HCT116 (cell line): Measurements from ENCODE around the gene ITIH5. TPM values are rescaled to one million over a fixed set of nuclear protein-coding genes. Genes with fewer than 3 reads are reported as not detected.

Experiments used
- ATAC-seq: fragments of 200-7000 bp; cut with Tn5 transposase; 2 replicates; pipeline ENCODE4 v1.9.1; 2020; ENCODE audit warnings: mild to moderate bottlenecking, moderate library complexity
- BruUV-seq: library from RNA; stranded (reverse); fragments of 400-500 nt; replicated peaks from 2 replicates; lab custom pipeline; 2021; lab: Mats Ljungman, UMichigan
- CTCF ChIA-PET: fragments of 300-600 bp; sonication (Branson Sonifier 250); formaldehyde crosslinking; loops from one replicate; lab custom pipeline; 2021; ENCODE audit warnings: antibody characterized with exemption; lab: Charles Lee
- POLR2A ChIA-PET: fragments of 300-600, 350-600 bp; sonication (Branson Sonifier 250); formaldehyde crosslinking; loops from one replicate; lab custom pipeline; 2021; ENCODE audit warnings: antibody characterized with exemption; lab: Charles Lee
- RAD21 ChIA-PET, 2 experiments: fragments of 300-600 bp; sonication (Branson Sonifier 250); formaldehyde crosslinking; loops; one replicate each; lab custom pipeline; 2023; ENCODE audit warnings: low total read pairs in 2 of 2; ENCODE audit not compliant: uncharacterized antibody in 2 of 2, unreplicated experiment in 2 of 2, low non-redundant PET in 1 of 2; lab: Charles Lee
- DNase-seq: peaks from one replicate; pipeline ENCODE4 v3.0.0-alpha.2; 2010; ENCODE audit warnings: low read depth, low spot score
- H2AFZ ChIP-seq: fragments of 200-600 bp; shearing (Covaris generic), sonication (generic); 2 replicates; pipeline ENCODE4 v1.6.1; 2017; ENCODE audit warnings: low read depth, mixed run types, mixed read lengths, antibody characterized with exemption, low read length; ENCODE audit not compliant: poor library complexity, severe bottlenecking
- H3K27ac ChIP-seq: 2 replicates; pipeline ENCODE4 v1.5.1; 2012; ENCODE audit warnings: low read depth, low read length
- H3K27me3 ChIP-seq: fragments of 200-600 bp; sonication (generic); 2 replicates; pipeline ENCODE4 v1.6.1; 2016; ENCODE audit warnings: mixed run types, low read length, mixed read lengths; ENCODE audit not compliant: insufficient read depth
- H3K36me3 ChIP-seq, 2 experiments: fragments of 200-500 bp in 1 of 2; fragments of 200-600 bp in 1 of 2; sonication (Bioruptor generic) in 1 of 2; sonication (generic) in 1 of 2; 2 replicates each; pipeline versions ENCODE4 v1.5.1 to v1.6.1; 2014 to 2016; ENCODE audit warnings: low read length in 2 of 2, inconsistent platforms in 1 of 2, mixed read lengths in 1 of 2, mixed run types in 1 of 2; ENCODE audit not compliant: insufficient read depth in 2 of 2, control insufficient read depth in 1 of 2
- H3K4me1 ChIP-seq, 2 experiments: fragments of 200-600 bp in 1 of 2; sonication (generic) in 1 of 2; 2 replicates each; pipeline versions ENCODE4 v1.5.1 to v1.6.1; 2012 to 2017; ENCODE audit warnings: low read length in 2 of 2, inconsistent platforms in 1 of 2, mild to moderate bottlenecking in 1 of 2, mixed read lengths in 1 of 2, mixed run types in 1 of 2, moderate library complexity in 1 of 2; ENCODE audit not compliant: insufficient read depth in 2 of 2, control insufficient read depth in 1 of 2
- H3K4me2 ChIP-seq: fragments of 200-600 bp; sonication (generic); 2 replicates; pipeline ENCODE4 v1.6.1; 2017; ENCODE audit warnings: mixed run types, low read length, mixed read lengths
- H3K4me3 ChIP-seq, 2 experiments: fragments of 200-600 bp in 1 of 2; sonication (generic) in 1 of 2; replicated peaks in 1 of 2; 2 replicates each; pipeline ENCODE4 v1.5.1; 2011 to 2016; ENCODE audit warnings: low read length in 2 of 2, control low read depth in 1 of 2, low read depth in 1 of 2, mild to moderate bottlenecking in 1 of 2, mixed read lengths in 1 of 2, mixed run types in 1 of 2
- H3K79me2 ChIP-seq: fragments of 200-600 bp; sonication (generic); 2 replicates; pipeline ENCODE4 v1.6.1; 2017; ENCODE audit warnings: mild to moderate bottlenecking, mixed run types, low read length, moderate library complexity, mixed read lengths; ENCODE audit not compliant: insufficient read depth
- H3K9ac ChIP-seq: fragments of 200-600 bp; sonication (generic); 2 replicates; pipeline ENCODE4 v1.6.1; 2016; ENCODE audit warnings: low read length, mixed read lengths
- H3K9me2 ChIP-seq: fragments of 200-600 bp; sonication (generic), shearing (Covaris generic); 2 replicates; pipeline ENCODE4 v1.6.1; 2017; ENCODE audit warnings: mixed run types, mild to moderate bottlenecking, moderate library complexity; ENCODE audit not compliant: insufficient read depth
- H3K9me3 ChIP-seq, 2 experiments: fragments of 200-500 bp in 1 of 2; fragments of 200-600 bp in 1 of 2; sonication (Bioruptor generic) in 1 of 2; sonication (generic) in 1 of 2; 2 replicates each; pipeline ENCODE4 v1.6.1; 2014 to 2017; ENCODE audit warnings: low read length in 2 of 2, mixed read lengths in 2 of 2, inconsistent platforms in 1 of 2, low read depth in 1 of 2, mild to moderate bottlenecking in 1 of 2, mixed run types in 1 of 2, moderate library complexity in 1 of 2; ENCODE audit not compliant: control insufficient read depth in 1 of 2, insufficient read depth in 1 of 2
- H4K20me1 ChIP-seq: fragments of 200-600 bp; sonication (generic), shearing (Covaris generic); 2 replicates; pipeline ENCODE4 v1.6.1; 2017; ENCODE audit warnings: mixed run types, mild to moderate bottlenecking, moderate library complexity; ENCODE audit not compliant: insufficient read depth
- ELF1 ChIP-seq: IDR thresholded peaks from 2 replicates; pipeline ENCODE4 v1.6.1; 2012; ENCODE audit warnings: low read depth, borderline replicate concordance
- EZH2 ChIP-seq: fragments of 200-600 bp; sonication (generic); IDR thresholded peaks from 2 replicates; pipeline ENCODE4 v1.6.1; 2017; ENCODE audit warnings: antibody characterized with exemption, mixed run types
- EZH2phosphoT487 ChIP-seq: fragments of 200-600 bp; IDR thresholded peaks from 2 replicates; pipeline ENCODE4 v1.6.1; 2018; ENCODE audit warnings: antibody characterized with exemption, borderline replicate concordance
- FOSL1 ChIP-seq: IDR thresholded peaks from 2 replicates; pipeline ENCODE4 v1.6.1; 2012; ENCODE audit warnings: low read depth
- JUND ChIP-seq: IDR thresholded peaks from 2 replicates; pipeline ENCODE4 v1.6.1; 2012
- POLR2A ChIP-seq: IDR thresholded peaks from 2 replicates; pipeline ENCODE4 v1.7.0; 2011; ENCODE audit warnings: borderline replicate concordance; ENCODE audit not compliant: insufficient read depth, insufficient read length; ENCODE audit errors: extremely low read depth
- POLR2AphosphoS5 ChIP-seq: IDR thresholded peaks from 2 replicates; pipeline ENCODE4 v1.6.1; 2011; ENCODE audit warnings: mild to moderate bottlenecking, low read depth, low read length, moderate library complexity
- RAD21 ChIP-seq: IDR thresholded peaks from 2 replicates; pipeline ENCODE4 v1.6.1; 2012; ENCODE audit warnings: low read depth, mild to moderate bottlenecking
- SIN3A ChIP-seq: IDR thresholded peaks from 2 replicates; pipeline ENCODE4 v1.6.1; 2012; ENCODE audit warnings: low read depth
- SP1 ChIP-seq: IDR thresholded peaks from 2 replicates; pipeline ENCODE4 v1.6.1; 2012; ENCODE audit warnings: low read depth
- TCF7L2 ChIP-seq: IDR thresholded peaks from 2 replicates; pipeline ENCODE4 v1.7.0; 2011; ENCODE audit warnings: borderline replicate concordance, inconsistent platforms; ENCODE audit not compliant: insufficient read depth, insufficient read length; ENCODE audit errors: extremely low read depth
- ZFX ChIP-seq: fragments of 450-650 bp; IDR thresholded peaks from 2 replicates; pipeline ENCODE4 v1.6.1; 2017
- ZNF274 ChIP-seq: fragments of 200-500 bp; sonication (Bioruptor generic); IDR thresholded peaks from 2 replicates; pipeline ENCODE4 v1.6.1; 2014; ENCODE audit warnings: mild to moderate bottlenecking, low read depth, low read length, inconsistent platforms
- intact Hi-C: fragments of 100-400 bp; cut with micrococcal nuclease; formaldehyde crosslinking; loops from 2 replicates; pipeline ENCODE4 v1.10.0; 2022
- total RNA-seq: library from RNA; stranded (reverse); gene quantifications from one replicate; pipeline ENCODE4 v1.2.1, GENCODE V29; 2021; ENCODE audit not compliant: unreplicated experiment
- TF ChIP-seq, protein P1 (sequence below), 3 experiments: fragments of 200-600 bp in 1 of 3; sonication (generic) in 1 of 3; IDR thresholded peaks in 2 of 3; conservative IDR thresholded peaks in 1 of 3; 2 replicates each; pipeline ENCODE4 v1.5.1; 2012 to 2017; ENCODE audit warnings: low read depth in 2 of 3, low read length in 2 of 3, antibody characterized with exemption in 1 of 3, borderline replicate concordance in 1 of 3, control low read depth in 1 of 3, mild to moderate bottlenecking in 1 of 3, mixed read lengths in 1 of 3, mixed run types in 1 of 3, moderate library complexity in 1 of 3; ENCODE audit not compliant: insufficient read depth in 1 of 3
- TF ChIP-seq, protein P2 (sequence below): IDR thresholded peaks from 2 replicates; pipeline ENCODE4 v1.6.1; 2012

Gene ITIH5
- total RNA-seq, 1 experiment from 2014 or later = not detected

DNA sequence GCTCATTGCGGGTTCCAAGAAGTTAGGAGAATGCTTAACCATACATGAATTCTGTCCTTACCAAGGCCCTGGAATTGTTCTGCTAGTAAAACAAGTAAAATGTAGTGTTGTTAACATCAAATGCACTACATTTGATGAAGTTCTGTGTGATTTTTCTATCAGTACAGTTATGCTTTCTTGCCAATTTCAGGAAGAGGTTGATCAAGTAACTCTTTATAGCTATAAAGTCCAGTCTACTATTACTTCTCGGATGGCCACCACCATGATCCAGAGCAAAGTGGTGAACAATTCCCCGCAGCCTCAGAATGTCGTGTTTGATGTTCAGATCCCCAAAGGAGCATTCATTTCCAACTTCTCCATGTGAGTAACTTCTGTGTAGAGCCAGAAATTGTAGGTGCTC lies 42.1 kb upstream of the ITIH5 start:
- no peaks in the 10 kb centered on the region for H3K4me1 ChIP-seq
- H3K79me2 ChIP-seq = no peaks in the 10 kb centered on the region
- no peaks in the 10 kb centered on the region for H4K20me1 ChIP-seq
- intact Hi-C loops = no loop called here
- no peaks in the 10 kb centered on the region for H3K36me3 ChIP-seq
- no peaks in the 10 kb centered on the region for H3K9me3 ChIP-seq
- CTCF ChIA-PET = no interaction called here
- no peak overlapping the region for H3K27ac ChIP-seq
- ATAC-seq = no peak
- no peak overlapping the region for H3K4me2 ChIP-seq
- no peak for TF ChIP-seq ZFX
- no peak for TF ChIP-seq JUND
- TF ChIP-seq ELF1 = no peak
- no peak for TF ChIP-seq FOSL1
- TF ChIP-seq EZH2phosphoT487 = no peak
- TF ChIP-seq, all 23 proteins: peak for 0
- DNase-seq = no peak
- Histone ChIP-seq H3K9ac (no peak overlapping the region), H3K4me3 (no peak overlapping the region), H2AFZ (no peak overlapping the region), H3K9me2 (no peaks in the 10 kb centered on the region), H3K27me3 (peaks cover 47% of the 10 kb centered on the region)
- ChIA-PET POLR2A (no interaction called here), RAD21 (no interaction called here)
- no TSS peak for BruUV-seq

DNA sequence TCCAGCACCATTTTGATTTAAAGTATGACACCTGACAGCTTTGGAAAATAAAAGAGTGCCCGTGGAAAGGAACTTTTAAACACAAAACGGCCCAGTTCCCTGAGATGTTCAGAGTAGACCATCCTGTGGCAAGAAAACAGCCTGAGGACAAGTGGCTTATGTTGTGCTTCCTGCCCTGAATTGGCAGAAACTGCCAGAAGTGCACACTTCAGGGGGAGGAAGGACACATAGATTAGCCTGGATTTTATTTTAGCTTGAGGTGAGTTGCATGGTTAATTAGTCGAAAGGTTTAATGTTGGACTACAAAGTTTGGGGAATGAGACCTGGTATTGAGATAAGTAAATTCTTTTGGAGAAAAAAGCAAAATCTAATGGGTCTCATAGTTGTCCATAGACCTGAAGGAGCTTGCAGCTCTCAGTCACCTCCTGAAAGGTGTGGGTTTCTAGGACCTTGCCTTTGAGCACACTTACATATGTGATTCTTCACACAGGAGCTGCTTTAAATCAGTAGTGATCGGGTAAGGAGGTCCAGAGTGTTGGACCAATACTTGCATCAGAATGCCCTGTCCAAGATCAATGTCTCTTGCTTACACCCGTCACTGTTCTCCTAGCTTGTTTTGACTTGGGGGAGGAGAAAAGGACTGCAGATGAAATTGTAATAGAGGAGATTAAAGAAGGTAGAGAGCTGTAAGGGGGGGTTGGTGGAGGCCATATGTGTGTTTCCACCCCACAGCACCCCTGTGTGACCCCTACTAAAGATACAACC lies 41.3 kb upstream of the ITIH5 start:
- Histone ChIP-seq H3K9me3 (no peaks in the 10 kb centered on the region), H3K27ac (no peak overlapping the region), H3K9me2 (no peaks in the 10 kb centered on the region), H3K36me3 (no peaks in the 10 kb centered on the region), H3K9ac (no peak overlapping the region), H4K20me1 (no peaks in the 10 kb centered on the region), H3K79me2 (no peaks in the 10 kb centered on the region), H3K4me3 (no peak overlapping the region), H3K27me3 (peaks cover 54% of the 10 kb centered on the region), H3K4me2 (no peak overlapping the region), H2AFZ (no peak overlapping the region), H3K4me1 (no peaks in the 10 kb centered on the region)
- ChIA-PET POLR2A (no interaction called here), RAD21 (no interaction called here), CTCF (interaction anchor here (0.7 to 1.1 kb wide), 2 partner anchors 21 to 183 kb away, joined by 3 read pairs; no protein-coding TSS in a partner anchor)
- DNase-seq (no peak), ATAC-seq (no peak)
- intact Hi-C loops = no loop called here
- BruUV-seq = no TSS peak
- TF ChIP-seq, protein P1, sequence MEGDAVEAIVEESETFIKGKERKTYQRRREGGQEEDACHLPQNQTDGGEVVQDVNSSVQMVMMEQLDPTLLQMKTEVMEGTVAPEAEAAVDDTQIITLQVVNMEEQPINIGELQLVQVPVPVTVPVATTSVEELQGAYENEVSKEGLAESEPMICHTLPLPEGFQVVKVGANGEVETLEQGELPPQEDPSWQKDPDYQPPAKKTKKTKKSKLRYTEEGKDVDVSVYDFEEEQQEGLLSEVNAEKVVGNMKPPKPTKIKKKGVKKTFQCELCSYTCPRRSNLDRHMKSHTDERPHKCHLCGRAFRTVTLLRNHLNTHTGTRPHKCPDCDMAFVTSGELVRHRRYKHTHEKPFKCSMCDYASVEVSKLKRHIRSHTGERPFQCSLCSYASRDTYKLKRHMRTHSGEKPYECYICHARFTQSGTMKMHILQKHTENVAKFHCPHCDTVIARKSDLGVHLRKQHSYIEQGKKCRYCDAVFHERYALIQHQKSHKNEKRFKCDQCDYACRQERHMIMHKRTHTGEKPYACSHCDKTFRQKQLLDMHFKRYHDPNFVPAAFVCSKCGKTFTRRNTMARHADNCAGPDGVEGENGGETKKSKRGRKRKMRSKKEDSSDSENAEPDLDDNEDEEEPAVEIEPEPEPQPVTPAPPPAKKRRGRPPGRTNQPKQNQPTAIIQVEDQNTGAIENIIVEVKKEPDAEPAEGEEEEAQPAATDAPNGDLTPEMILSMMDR (IDR thresholded peaks at IDR 0.05 in 2 of 3, conservative IDR thresholded peaks at IDR 0.05 in 1 of 3; ENCODE audit: borderline replicate concordance in 1 of 3, insufficient read depth in 1 of 3, low read depth in 2 of 3, low read length in 2 of 3) = no peak
- no peak for TF ChIP-seq JUND
- no peak for TF ChIP-seq SP1
- TF ChIP-seq TCF7L2 = no peak
- TF ChIP-seq, protein P2, sequence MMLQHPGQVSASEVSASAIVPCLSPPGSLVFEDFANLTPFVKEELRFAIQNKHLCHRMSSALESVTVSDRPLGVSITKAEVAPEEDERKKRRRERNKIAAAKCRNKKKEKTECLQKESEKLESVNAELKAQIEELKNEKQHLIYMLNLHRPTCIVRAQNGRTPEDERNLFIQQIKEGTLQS = no peak
- TF ChIP-seq ZNF274 = no peak
- TF ChIP-seq EZH2 = no peak
- TF ChIP-seq SIN3A = no peak
- no peak for TF ChIP-seq FOSL1
- TF ChIP-seq POLR2AphosphoS5 = no peak
- no peak for TF ChIP-seq RAD21
- TF ChIP-seq POLR2A = no peak
- TF ChIP-seq ZFX = no peak
